ENCODE results near the gene TBCB.

- TF ChIP-seq CTCF (IDR thresholded peaks at IDR 0.05 in 4 of 5, conservative IDR thresholded peaks at IDR 0.05 in 1 of 5) (no peak), POLR2A (IDR thresholded peaks at IDR 0.05) (no peak)
These were observed 13.5 kb upstream of the TBCB start for GRCh38 chr19:36101550-36102327.
